Measurements from ENCODE around the gene KHK.
"Not testable (repeated sequence)": the region's sequence is repeated elsewhere in the genome, so short reads cannot be mapped to it uniquely, and the experiment has no call there.

Gene KHK

DNA sequence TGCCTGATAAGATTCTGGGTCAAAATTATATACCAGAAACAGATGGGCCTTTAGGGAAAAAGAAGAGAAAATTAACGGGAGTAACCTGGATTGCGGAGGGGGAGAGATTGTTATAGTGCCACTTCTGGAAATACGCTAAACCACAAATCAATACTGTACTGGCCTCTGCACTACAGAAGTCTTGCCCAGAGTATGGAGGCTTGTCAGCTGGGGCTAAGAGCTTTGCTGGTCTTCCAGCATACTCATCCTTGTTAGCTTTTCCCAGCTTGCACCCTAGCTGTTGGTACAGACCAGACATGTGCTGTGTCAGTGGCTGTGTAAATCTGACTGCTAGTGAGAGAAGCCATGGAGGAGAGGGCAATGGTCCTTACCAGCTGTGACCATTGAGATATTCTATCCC is 26.2 kb upstream of the KHK start:
- no peak for DNase-seq

- DNase-seq = no peak
These were observed 21.4 kb upstream of the KHK start for GRCh38 chr2:27065128-27065527.

DNA sequence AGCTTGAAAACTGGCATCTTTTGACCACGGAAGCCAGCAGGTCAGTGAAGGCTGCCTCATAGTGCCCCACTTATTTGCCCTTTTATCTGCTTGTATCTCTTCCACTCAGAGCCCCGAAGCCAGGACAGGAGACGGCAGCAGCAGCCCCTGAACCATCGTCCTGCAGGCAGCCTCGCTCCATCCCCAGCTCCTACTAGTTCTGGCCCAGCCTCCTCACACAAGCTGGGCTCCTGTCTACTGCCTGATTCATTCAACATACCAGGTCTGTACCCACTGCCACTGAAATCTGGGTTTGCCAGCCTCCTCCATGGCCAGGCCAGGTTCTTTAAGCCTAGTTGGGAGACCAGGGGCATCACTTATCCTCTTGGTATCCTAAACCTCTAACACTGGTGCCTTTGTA is 19.2 kb upstream of the KHK start:
- DNase-seq = no peak

DNA sequence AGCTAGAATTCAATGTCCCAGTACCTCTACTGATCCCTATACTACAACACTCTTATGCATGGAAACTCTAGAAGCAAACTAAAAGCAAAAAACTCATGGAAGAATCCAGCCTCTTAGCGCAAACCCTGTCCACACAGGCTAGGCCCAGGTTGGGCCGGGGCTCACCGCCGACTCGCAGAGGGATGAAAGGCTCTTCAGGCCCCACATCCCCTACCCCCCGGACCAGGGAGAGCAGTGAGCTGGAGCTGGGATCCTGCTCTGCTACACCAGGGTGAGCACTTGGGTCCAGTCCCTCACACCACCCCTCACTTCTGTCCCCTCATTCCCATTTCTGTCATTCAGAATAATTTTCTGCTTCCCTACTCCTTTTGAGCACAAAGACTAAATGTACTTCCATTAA is 17.1 kb upstream of the KHK start:
- no peak for DNase-seq

- no peak for DNase-seq
These were observed 16.5 kb upstream of the KHK start for GRCh38 chr2:27069961-27070618.

DNA sequence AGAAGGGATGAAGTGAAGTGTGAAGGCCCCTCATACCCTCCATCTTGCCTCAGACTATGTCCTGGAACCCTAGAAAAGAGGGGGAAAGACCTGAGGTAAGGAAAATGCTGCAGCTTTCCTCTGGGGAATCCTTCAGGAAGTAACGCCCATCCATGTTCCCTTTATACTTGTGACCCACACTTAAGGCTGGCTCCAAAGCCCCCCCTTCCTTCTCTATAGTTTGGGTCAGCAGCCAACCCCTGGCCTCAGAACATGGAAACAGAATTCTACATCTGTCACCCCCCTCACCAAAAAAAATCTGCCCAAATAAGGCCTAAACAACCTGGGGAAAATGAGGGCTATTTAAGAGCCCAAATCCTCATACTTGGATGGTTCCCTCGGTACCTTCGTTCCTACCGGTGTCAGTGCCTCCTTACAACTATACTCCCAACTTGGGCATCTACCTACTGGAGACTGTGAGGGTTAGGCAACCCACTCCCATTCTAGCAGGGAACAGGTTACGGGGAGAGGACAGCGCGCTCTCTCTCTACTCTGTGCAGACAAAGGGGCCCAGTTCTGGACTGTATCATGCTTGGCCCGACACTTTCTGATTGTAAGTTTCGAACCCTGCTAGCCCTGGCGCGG is 15.8 kb upstream of the KHK start:
- no peak for DNase-seq

DNA sequence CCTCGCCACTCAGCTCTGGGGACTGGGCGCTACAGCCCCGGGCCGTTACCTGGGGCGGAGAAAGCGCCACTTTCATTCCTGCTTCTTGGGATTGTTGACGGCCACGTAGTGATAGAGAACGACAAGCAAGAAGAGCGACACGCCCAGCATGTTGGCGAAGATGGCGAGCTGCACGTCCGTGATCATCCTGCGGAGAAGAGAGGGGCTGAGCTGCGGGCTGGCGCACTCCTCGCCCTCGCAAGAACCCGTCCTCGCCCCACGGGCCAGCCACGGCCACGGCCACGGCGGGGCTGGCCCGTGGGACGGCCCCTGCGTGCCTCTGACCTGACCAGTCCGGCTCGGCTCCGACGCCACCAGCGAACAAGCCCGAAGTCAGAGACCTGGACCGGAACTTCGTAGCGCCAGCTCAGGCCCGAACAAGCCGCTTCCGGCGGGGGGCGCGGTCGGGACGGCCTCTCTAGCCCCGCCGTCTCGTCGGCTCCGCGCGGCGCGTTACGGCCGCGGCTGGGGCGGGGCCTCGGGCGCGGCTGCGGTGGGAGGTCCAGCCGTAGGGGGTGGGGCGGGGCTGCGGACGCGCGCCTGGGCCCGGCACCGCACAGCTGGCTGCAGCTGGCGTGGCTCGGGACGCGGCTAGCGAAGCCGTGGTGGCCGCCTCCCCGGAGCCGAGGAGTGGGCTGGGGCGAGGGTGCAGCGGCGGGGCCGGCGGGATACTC is 15.1 kb upstream of the KHK start, which contains the start of gene OST4:
Gene OST4 (minus strand): TSS at position 378 of the 713 bp plus-strand sequence.
- peak; percentile 91 for DNase-seq

DNA sequence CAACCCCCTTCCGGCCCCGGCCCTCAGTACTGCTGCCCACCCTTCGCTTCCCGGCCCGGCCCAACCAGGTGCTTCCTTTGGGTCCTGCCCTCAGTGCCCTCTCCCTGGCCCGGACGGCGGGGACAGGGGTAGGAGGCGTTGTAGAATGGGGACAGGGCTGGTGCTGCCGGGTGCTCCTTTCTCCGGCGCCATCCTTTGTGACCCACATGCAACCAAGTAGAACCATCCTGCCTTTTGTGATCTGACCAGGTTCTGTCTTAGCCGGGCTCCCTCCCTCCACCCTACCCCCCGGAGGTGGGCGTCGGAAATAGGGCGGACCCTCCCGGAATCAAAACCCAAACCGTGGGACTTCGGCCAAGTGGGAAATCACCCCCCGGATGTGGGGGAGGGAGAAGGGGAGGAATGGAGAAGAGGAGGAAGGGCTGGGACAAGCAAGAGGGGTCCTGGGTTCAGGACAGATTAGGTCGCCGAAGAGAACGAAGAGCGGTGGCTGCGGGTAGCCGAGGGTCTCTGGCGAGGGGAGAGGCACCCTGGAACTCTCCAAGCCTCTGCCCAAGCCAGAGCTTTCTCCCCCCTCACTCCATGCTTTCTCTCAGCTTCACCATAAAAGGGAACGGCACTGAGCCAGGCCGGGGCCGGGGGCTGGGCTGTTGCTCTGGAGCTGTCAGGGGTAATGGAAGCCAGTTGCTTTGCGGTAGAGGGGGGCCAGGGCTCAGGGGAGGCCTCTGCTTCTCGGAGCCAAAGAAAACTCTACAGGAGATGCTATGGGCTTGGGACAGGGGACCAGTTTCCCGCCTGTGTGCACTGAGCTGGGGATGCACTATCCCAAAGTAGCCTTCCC is 14.4 kb upstream of the KHK start:
- peak; percentile 39 for DNase-seq

DNA sequence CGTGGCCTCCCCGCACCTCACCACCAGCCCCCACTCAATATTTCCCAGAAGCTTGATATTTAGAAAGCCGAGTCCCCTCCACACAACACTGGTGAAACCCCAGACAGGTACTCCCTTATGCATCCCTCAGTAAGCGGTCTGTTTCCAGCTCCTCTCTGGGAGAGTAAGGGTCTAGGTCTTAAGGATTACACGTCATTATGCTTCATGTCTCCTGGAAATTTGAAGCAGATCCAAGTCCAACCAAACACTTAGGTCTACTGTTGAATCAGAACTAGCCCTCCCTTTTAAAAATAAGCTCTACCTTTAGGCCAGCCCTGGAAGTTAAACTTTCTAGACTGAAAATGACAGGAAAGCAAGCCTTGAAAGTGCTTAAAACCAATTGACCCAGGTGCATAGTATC is 13.7 kb upstream of the KHK start:
- no peak for DNase-seq

DNA sequence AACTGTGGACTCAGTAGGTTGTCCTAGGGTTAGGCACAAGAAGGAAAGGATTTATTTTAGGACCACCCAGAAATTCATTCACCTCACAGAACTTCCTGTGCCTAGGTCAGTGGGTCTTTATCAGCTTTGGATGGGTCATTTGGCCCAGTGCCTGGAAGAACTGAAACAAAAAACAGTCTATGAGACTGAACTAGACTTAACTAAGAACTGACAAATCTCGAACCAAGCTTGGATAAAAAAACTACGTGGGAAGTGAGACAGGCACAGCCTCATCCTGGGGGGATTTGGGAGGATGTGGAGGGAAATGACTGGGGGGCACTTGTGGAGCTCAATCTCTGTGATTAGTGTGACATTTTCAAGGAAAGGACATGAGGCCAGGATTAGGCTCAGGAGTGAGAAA is 12.8 kb upstream of the KHK start:
- DNase-seq = no peak

GRCh38 chr2:27074738-27075565 is 11.6 kb upstream of the KHK start:
- peak; percentile 38 for DNase-seq

- DNase-seq = not testable (repeated sequence)
These were observed 11.1 kb upstream of the KHK start for GRCh38 chr2:27075566-27075871.

- no peak for DNase-seq
These were observed 10.2 kb upstream of the KHK start for GRCh38 chr2:27076323-27076722.

DNA sequence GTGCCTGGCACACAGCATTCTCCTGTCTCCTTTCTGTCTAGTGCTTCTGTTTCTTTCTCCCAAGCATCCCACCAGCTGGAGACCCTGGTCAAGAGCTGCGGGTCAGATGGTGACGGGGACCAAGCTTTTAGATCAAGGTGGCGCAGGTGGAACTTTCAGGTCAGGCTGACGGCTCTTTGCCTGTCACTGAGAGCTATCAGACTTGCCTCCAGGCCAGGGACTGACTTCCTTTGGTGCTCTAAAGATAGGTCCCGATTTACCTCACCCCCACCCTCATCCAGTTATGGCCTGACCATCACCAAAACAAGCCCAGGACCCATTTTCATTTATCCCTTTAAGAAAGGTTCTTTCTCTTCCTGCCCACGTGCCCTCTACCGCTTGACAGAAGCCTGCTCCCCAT is 9.3 kb upstream of the KHK start:
- no peak for DNase-seq

- no peak for DNase-seq
These were observed 8.0 kb upstream of the KHK start, which contains the start of gene EMILIN1 for GRCh38 chr2:27078267-27079194. Gene EMILIN1, plus strand, starts transcription at chr2:27078615. Its CDS starts 451 bp downstream, at chr2:27079066.

DNA sequence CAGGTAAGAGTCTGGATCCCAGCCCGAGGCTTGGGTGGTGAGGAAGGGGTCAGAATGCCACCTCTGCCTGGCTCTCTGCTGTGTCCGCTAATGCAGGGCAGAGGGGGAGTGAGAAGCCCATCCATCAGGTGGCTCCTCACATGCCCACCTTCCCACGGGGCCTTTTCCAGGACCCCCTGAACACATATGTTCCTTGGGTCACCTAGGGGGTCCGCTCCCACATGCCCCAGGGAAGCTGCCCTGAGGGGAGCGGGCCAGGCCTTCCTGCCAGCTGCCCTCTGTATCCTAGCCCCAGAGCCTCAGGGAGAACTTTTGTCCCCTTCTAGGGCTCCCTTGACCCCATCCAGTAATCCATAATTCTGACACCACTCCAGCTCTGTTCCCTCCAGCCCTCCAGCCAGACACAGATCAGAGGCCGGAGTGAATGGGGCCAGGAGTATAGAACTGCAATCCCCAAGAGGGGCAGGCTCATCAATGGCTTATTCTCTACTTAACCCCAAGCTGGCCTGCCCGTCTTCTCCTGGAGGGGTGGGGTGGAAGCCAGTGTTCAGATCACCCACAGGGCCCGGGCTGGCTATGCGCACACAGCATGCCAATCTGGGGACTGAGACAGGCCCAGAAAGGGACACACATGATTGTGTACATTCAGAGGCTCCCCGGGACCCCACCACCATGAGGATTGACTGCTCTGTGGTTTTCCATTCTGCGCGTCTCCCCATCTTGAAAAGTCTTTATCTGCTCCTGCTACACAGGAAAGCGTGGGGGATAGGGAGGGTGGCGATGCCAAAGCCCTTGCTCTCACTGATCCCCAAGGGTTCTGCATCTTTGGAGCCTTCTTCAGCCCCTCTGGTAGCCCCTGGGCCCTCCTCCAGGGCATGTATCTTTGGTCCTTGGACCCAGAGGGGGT is 7.1 kb upstream of the KHK start:
- DNase-seq = no peak

DNA sequence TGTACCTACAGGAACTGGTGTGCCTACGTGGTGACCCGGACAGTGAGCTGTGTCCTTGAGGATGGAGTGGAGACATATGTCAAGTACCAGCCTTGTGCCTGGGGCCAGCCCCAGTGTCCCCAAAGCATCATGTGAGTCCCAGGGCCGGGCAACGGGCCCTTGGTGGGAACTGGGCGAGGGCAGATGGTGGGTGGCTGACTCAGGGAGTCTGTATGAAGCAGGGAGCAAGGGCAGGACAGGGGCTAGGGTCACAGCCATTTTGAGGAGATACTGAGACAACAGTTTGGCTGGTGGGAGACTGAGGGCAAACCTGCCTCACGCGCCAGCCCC is 6.5 kb upstream of the KHK start:
- DNase-seq = no peak

DNA sequence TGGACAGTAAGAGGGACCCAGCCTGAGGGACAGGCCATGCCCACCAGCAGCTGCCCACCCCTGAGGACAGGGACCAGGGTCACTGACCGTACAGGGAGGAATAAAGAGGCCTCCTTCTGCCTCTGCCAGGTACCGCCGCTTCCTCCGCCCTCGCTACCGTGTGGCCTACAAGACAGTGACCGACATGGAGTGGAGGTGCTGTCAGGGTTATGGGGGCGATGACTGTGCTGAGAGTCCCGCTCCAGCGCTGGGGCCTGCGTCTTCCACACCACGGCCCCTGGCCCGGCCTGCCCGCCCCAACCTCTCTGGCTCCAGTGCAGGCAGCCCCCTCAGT is 6.0 kb upstream of the KHK start:
- DNase-seq = no peak

DNA sequence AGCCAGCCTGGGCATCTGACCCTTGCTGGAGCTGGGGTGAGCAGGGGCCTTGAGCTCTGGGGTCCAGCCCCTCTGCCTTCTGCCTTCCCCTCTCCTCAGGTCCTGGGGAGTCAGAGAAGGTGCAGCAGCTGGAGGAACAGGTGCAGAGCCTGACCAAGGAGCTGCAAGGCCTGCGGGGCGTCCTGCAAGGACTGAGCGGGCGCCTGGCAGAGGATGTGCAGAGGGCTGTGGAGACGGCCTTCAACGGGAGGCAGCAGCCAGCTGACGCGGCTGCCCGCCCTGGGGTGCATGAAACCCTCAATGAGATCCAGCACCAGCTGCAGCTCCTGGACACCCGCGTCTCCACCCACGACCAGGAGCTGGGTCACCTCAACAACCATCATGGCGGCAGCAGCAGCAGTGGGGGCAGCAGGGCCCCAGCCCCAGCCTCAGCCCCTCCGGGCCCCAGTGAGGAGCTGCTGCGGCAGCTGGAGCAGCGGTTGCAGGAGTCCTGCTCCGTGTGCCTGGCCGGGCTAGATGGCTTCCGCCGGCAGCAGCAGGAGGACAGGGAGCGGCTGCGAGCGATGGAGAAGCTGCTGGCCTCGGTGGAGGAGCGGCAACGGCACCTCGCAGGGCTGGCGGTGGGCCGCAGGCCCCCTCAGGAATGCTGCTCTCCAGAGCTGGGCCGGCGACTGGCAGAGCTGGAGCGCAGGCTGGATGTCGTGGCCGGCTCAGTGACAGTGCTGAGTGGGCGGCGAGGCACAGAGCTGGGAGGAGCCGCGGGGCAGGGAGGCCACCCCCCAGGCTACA is 4.4 kb upstream of the KHK start:
- no peak for DNase-seq

Data from stimulated activated CD4-positive, alpha-beta T cell treated with anti-CD3 and anti-CD28 coated beads, Interleukin-4, amount 100 ng/mL, for 1 hour (primary cell).